Endothelial cell of umbilical vein (primary cell): ENCODE measurements around the gene GADD45A. TPM values are rescaled to one million over a fixed set of nuclear protein-coding genes. Genes with fewer than 3 reads are reported as not detected.

Source experiments
- BruUV-seq: library from RNA; stranded (reverse); fragments of 400-500 nt; replicated peaks from 2 replicates; lab custom pipeline; 2021; lab: Mats Ljungman, UMichigan
- CTCF ChIA-PET: fragments of 300-600, 350-600 bp; sonication (Branson Sonifier 250); formaldehyde crosslinking; loops from one replicate; lab custom pipeline; 2021; ENCODE audit warnings: antibody characterized with exemption, inconsistent platforms; lab: Charles Lee
- POLR2A ChIA-PET: fragments of 300-600, 350-600 bp; sonication (Branson Sonifier 250); formaldehyde crosslinking; loops from one replicate; lab custom pipeline; 2021; ENCODE audit warnings: antibody characterized with exemption, inconsistent platforms; lab: Charles Lee
- DNase-seq: peaks from one replicate; pipeline ENCODE4 v3.0.0-alpha.2; 2011; ENCODE audit warnings: low read depth, low spot score
- FAIRE-seq: peaks from 2 replicates; lab custom pipeline; 2011; peaks lifted over from hg19 to GRCh38; lab: Jason Lieb, UNC
- H2AFZ ChIP-seq: 2 replicates; pipeline ENCODE4 v1.6.0; 2012; ENCODE audit warnings: low read depth, low read length, control low read depth, inconsistent platforms
- H3K27ac ChIP-seq: 2 replicates; pipeline ENCODE4 v1.5.1; 2011; ENCODE audit warnings: low read depth, mild to moderate bottlenecking, control low read depth, low read length, moderate library complexity; ENCODE audit not compliant: insufficient read depth
- H3K27me3 ChIP-seq, 2 experiments: 2 replicates each; pipeline versions ENCODE4 v1.6.0 to v1.6.1; 2011; ENCODE audit warnings: low read length in 2 of 2, mixed read lengths in 1 of 2; ENCODE audit not compliant: control insufficient read depth in 2 of 2, insufficient read depth in 2 of 2
- H3K36me3 ChIP-seq, 2 experiments: 2 replicates in 1 of 2; 3 replicates in 1 of 2; pipeline ENCODE4 v1.5.1; 2011; ENCODE audit warnings: low read length in 2 of 2, mild to moderate bottlenecking in 1 of 2, moderate library complexity in 1 of 2; ENCODE audit not compliant: control insufficient read depth in 2 of 2, insufficient read depth in 2 of 2; ENCODE audit errors: extremely low read depth in 1 of 2
- H3K4me1 ChIP-seq: 3 replicates; pipeline ENCODE4 v1.5.1; 2011; ENCODE audit warnings: mild to moderate bottlenecking, low read length; ENCODE audit not compliant: control insufficient read depth, insufficient read depth; ENCODE audit errors: extremely low read depth
- H3K4me2 ChIP-seq: 2 replicates; pipeline ENCODE4 v1.6.1; 2011; ENCODE audit warnings: low read length, control low read depth, mixed read lengths; ENCODE audit not compliant: insufficient read depth
- H3K4me3 ChIP-seq, 3 experiments: fragments of 200-600 bp in 1 of 3; sonication (generic), shearing (Covaris generic) in 1 of 3; replicated peaks in 1 of 3; 2 replicates each; pipeline ENCODE4 v1.5.1; 2011 to 2016; ENCODE audit warnings: control low read depth in 3 of 3, low read length in 3 of 3, mild to moderate bottlenecking in 2 of 3, inconsistent platforms in 1 of 3, low read depth in 1 of 3, moderate library complexity in 1 of 3; ENCODE audit not compliant: insufficient read depth in 1 of 3
- H3K79me2 ChIP-seq: 2 replicates; pipeline ENCODE4 v1.6.0; 2012; ENCODE audit warnings: low read length, inconsistent platforms; ENCODE audit not compliant: control insufficient read depth, insufficient read depth
- H3K9ac ChIP-seq: replicated peaks from 2 replicates; pipeline ENCODE3; 2011; ENCODE audit warnings: low read length, control low read depth; ENCODE audit not compliant: insufficient read depth; ENCODE audit errors: extremely low read depth
- H3K9me1 ChIP-seq: replicated peaks from 3 replicates; pipeline ENCODE4 v1.6.0; 2011; ENCODE audit warnings: mild to moderate bottlenecking, low read length; ENCODE audit not compliant: control insufficient read depth, insufficient read depth; ENCODE audit errors: extremely low read depth
- H3K9me3 ChIP-seq: replicated peaks from 2 replicates; pipeline ENCODE4 v1.5.1; 2012; ENCODE audit warnings: low read length, inconsistent platforms; ENCODE audit not compliant: control insufficient read depth, insufficient read depth
- H4K20me1 ChIP-seq: replicated peaks from 2 replicates; pipeline ENCODE3; 2011; ENCODE audit warnings: mild to moderate bottlenecking, low read length; ENCODE audit not compliant: control insufficient read depth, insufficient read depth; ENCODE audit errors: extremely low read depth
- EZH2 ChIP-seq: IDR thresholded peaks from 2 replicates; pipeline ENCODE4 v1.6.1; 2012; ENCODE audit warnings: borderline replicate concordance, low read depth, mild to moderate bottlenecking, moderate library complexity, low read length, inconsistent platforms; ENCODE audit not compliant: severe bottlenecking
- FOS ChIP-seq: IDR thresholded peaks from 2 replicates; pipeline ENCODE4 v1.6.1; 2011; ENCODE audit warnings: mild to moderate bottlenecking, low read length, moderate library complexity, borderline replicate concordance; ENCODE audit not compliant: insufficient read depth
- GATA2 ChIP-seq: IDR thresholded peaks from 2 replicates; pipeline ENCODE4 v1.7.0; 2011; ENCODE audit warnings: low read depth, mild to moderate bottlenecking, moderate library complexity, mixed read lengths, low read length; ENCODE audit not compliant: insufficient read length, insufficient read depth
- JUN ChIP-seq: IDR thresholded peaks from 2 replicates; pipeline ENCODE4 v1.6.1; 2011; ENCODE audit warnings: borderline replicate concordance, low read depth; ENCODE audit not compliant: insufficient read length, insufficient read depth
- MYC ChIP-seq: IDR thresholded peaks from one replicate; pipeline ENCODE4 v1.6.1; 2011; ENCODE audit warnings: mild to moderate bottlenecking, low read depth, low read length
- POLR2A ChIP-seq: IDR thresholded peaks from 2 replicates; pipeline ENCODE4 v1.6.1; 2012; ENCODE audit warnings: low read depth, mild to moderate bottlenecking, control low read depth, low read length
- POLR2AphosphoS5 ChIP-seq: IDR thresholded peaks from 2 replicates; pipeline ENCODE4 v1.6.1; 2012; ENCODE audit warnings: low read depth, mild to moderate bottlenecking, control low read depth, low read length, moderate library complexity; ENCODE audit not compliant: insufficient read depth
- dilution Hi-C: fragments of 300-500 bp; cut with MboI; formaldehyde crosslinking; loops from one replicate; pipeline ENCODE4 v1.15.0; 2019; ENCODE audit warnings: low sequenced_read_pairs; ENCODE audit not compliant: extremely low pct_ligation_motif_present
- intact Hi-C: fragments of 100-400 bp; cut with micrococcal nuclease; formaldehyde crosslinking; loops from one replicate; pipeline ENCODE4 v1.10.0; 2022
- polyA plus RNA-seq, 4 experiments: library from polyadenylated mRNA; depleted of rRNA in 3 of 4; stranded (reverse) in 3 of 4; unstranded in 1 of 4; fragments of >200 nt; gene quantifications; 2 replicates each; pipeline versions ENCODE4 v1.2.1 to v1.2.3, GENCODE V29; 2011 to 2012; ENCODE audit warnings: missing spikeins in 1 of 4
- total RNA-seq: library from RNA; stranded (reverse); gene quantifications from 2 replicates; pipeline ENCODE4 v1.2.3, GENCODE V29; 2021
- TF ChIP-seq, protein P1 (sequence below), 2 donors: IDR thresholded peaks; 1 replicate in 1 of 2; 2 replicates in 1 of 2; pipeline ENCODE4 v1.5.1; 2011; ENCODE audit warnings: low read length in 2 of 2, mild to moderate bottlenecking in 2 of 2, moderate library complexity in 2 of 2, control low read depth in 1 of 2, inconsistent platforms in 1 of 2, low read depth in 1 of 2; ENCODE audit not compliant: insufficient read depth in 1 of 2; ENCODE audit errors: extremely low read depth in 1 of 2
- TF ChIP-seq, protein P2 (sequence below): IDR thresholded peaks from 2 replicates; pipeline ENCODE4 v1.6.1; 2011; ENCODE audit not compliant: insufficient read depth, insufficient read length

The GADD45A gene
- total and polyA plus RNA-seq, 2 donors (not counting 3 experiments of a cell fraction or from before 2014, with no cell fraction given), result 77.4 to 87.6 TPM

DNA sequence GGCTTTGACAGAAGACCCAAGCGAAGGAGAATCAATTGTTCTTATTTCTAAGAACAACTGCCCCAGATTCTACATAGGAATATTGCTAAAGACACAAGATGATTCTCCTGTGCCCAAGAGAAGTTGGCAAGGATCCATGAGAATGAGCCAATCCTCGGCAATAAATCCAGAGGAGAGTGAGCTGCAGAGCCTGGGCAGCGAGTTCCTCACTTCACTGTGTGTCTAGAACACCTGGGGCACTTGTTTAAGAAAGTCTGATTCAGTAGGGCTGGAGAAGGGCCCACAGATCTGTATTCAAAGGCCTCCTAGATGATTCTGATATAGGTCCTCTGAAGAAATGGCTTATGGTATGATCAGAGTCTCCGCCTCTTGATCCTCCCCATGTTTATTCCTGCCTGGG, 31.8 kb downstream of the GADD45A start:
- DNase-seq, result no peak
- no peak overlapping the region for H3K9ac ChIP-seq
- no peak overlapping the region for H3K4me3 ChIP-seq
- TF ChIP-seq GATA2, result no peak
- TF ChIP-seq, protein P1, sequence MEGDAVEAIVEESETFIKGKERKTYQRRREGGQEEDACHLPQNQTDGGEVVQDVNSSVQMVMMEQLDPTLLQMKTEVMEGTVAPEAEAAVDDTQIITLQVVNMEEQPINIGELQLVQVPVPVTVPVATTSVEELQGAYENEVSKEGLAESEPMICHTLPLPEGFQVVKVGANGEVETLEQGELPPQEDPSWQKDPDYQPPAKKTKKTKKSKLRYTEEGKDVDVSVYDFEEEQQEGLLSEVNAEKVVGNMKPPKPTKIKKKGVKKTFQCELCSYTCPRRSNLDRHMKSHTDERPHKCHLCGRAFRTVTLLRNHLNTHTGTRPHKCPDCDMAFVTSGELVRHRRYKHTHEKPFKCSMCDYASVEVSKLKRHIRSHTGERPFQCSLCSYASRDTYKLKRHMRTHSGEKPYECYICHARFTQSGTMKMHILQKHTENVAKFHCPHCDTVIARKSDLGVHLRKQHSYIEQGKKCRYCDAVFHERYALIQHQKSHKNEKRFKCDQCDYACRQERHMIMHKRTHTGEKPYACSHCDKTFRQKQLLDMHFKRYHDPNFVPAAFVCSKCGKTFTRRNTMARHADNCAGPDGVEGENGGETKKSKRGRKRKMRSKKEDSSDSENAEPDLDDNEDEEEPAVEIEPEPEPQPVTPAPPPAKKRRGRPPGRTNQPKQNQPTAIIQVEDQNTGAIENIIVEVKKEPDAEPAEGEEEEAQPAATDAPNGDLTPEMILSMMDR (IDR thresholded peaks at IDR 0.05; ENCODE audit: extremely low read depth in 1 of 2, insufficient read depth in 1 of 2, low read depth in 1 of 2, low read length in 2 of 2), result no peak
- TF ChIP-seq JUN, result no peak
- no peak for TF ChIP-seq POLR2A
- no peak for TF ChIP-seq MYC
- TF ChIP-seq POLR2AphosphoS5, result no peak
- TF ChIP-seq, protein P2, sequence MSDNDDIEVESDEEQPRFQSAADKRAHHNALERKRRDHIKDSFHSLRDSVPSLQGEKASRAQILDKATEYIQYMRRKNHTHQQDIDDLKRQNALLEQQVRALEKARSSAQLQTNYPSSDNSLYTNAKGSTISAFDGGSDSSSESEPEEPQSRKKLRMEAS, result no peak
- no peak for TF ChIP-seq FOS
- TF ChIP-seq EZH2, result no peak
- CTCF ChIA-PET, result interaction anchor here (1.0 kb wide), 1 partner anchor 44 kb away, joined by 4 read pairs; no protein-coding TSS in a partner anchor
- no peaks in the 10 kb centered on the region for H3K9me1 ChIP-seq
- no peak overlapping the region for H3K4me2 ChIP-seq
- dilution Hi-C loops (no loop called here), intact Hi-C loops (no loop called here)
- peaks cover 47% of the 10 kb centered on the region for H3K4me1 ChIP-seq
- no TSS peak for BruUV-seq
- H3K27me3 ChIP-seq, result no peaks in the 10 kb centered on the region
- POLR2A ChIA-PET, result no interaction called here
- H3K79me2 ChIP-seq, result peaks cover 17% of the 10 kb centered on the region
- H3K9me3 ChIP-seq, result no peaks in the 10 kb centered on the region
- no peaks in the 10 kb centered on the region for H4K20me1 ChIP-seq
- no peaks in the 10 kb centered on the region for H3K36me3 ChIP-seq
- H3K27ac ChIP-seq, result no peak overlapping the region
- no peak for FAIRE-seq
- no peak overlapping the region for H2AFZ ChIP-seq
